Measurements from ENCODE around the gene ARHGEF10L.
"Not testable (repeated sequence)": the region's sequence is repeated elsewhere in the genome, so short reads cannot be mapped to it uniquely, and the experiment has no call there.

ARHGEF10L gene

DNA sequence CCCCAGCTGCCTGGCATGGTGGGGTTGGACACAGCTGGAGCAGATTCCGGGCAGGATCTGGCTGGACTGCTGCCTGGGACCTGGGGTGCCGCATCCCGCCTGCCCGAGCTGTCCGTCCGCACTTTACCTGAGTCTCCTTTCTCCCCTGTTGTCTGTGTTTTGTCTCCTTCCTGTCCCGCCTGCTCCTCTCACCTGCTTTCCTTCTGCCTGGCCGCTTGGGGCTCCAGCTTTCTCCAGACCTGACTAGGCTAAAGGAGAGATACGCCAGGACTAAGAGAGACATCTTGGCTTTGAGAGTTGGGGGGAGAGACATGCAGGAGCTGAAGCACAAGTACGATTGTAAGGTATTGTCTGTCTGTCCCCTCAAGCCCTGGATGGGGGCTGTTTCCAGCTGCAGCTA is 73.3 kb downstream of the ARHGEF10L start:
- no peak for DNase-seq (ENCODE audit: low spot score)

DNA sequence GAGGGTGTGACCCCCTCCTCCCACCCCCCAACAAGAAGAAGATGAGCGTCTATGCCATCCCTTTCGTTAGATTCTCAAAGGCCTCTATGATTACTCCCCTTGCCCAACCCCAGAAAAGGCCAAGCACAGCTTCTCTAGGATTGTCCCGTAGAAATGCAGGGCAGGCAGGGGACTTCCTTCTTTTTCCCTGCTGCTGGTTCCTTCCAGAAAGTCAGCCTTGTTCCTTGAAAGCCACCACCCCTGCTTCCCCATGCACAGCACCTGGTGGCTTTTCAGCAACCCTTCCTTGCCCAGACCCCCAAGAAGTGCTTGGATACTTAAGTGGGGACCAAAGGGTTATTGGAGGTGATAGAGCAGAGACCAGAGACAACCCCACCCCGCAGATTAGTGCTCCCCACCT is 75.1 kb downstream of the ARHGEF10L start:
- no peak for DNase-seq (ENCODE audit: low spot score)

DNA sequence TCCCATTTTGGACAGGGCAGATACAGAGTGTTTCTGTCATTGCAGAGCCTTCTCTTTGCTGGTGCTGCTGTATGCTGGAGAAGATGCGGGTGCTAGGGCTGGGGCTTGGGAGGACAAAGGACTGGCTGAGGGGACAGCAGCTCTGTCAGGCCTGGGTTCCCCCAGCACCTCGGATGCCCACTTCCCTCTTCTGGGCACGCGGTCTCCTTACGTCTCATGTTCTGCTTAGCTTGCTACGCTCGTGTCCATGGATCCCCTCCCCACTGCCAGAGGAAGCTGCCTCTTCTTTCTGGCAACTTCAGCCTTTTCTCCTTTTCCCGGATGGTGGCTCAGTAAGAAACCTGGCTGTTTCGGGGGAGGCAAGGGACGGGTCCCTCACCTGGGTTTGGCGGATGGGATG is 75.7 kb downstream of the ARHGEF10L start:
- no peak for DNase-seq (ENCODE audit: low spot score)

DNA sequence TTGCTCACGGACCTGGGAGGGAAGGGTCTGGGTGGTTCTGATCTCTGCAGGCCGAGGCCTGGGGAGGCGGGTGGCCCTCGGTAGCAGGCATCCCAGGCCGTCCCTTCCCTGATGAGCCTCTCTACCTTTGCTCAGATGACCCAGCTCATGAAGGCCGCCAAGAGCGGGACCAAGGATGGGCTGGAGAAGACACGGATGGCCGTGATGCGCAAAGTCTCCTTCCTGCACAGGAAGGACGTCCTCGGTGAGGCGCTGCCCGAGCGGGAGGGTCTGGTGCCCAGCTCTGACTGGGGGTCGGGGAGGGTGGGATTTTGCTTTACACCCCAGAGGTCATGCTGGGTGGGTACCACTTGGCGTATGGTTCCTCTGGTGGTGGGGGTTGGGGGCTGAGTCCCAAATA is 76.5 kb downstream of the ARHGEF10L start:
- DNase-seq (ENCODE audit: low spot score), result no peak

DNA sequence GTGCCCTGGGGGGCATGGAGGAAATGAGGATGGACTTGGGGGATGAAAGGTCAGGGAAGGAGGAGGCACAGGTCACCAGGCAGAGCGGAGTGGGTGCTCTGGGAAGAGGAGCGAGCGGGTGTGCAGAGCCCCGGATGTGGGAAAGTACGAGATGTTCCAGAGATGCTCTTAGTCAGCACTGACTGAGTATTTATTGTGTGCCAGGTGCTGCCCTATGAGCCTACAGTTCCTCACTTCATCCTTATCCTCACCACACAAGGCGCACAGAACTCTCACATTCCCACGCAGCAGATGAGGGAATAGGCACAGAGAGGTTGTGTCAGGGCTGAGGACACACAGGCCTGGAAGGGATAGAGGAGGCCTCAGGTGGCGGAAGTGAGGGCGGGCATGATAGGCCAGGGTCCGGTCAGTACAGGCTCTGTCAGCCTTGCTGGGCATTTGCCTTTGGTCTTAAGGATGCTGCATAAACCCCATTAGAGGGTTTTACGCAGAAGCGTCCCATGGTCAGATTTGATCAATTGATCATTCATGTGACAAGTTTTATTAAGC is 77.3 kb downstream of the ARHGEF10L start:
- no peak for DNase-seq (ENCODE audit: low spot score)

DNA sequence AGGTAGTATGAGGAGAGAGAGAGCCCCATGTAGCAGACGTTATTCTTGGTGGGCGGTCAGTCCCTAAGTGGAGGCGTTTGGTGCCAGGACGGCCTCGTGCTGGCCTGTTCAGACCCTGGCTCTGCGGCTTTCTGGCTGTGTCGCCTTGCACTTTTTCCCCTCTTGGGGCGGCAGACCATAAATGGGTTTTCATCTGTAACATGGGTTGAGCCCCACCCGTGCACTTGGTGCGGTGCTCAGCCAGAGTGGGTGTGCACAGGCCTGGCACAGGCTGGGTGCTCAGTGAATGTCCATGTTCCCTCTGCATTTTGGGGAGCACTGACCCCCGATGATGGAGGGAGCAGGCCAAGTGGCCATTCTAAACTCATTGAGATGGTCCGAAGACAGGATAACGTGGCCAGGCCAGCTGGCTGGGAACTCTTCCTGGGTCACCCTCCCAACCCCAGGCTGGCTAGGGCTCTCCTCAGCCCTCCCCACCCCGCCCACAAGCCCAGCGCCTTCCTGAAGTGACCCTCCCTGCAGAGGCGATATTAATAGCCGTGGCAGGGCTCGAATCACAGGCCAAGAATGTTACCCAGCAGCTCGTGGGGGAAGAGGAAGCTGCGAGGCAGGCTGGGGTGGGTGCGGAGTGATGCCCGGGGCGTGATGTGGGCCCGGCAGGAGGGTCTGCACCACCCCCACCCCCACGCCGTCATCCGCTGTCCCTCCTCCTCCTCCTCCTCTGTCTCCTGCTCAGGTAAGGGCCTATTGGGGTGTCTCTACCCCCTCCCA is 78.5 kb downstream of the ARHGEF10L start:
- DNase-seq (ENCODE audit: low spot score), result no peak

DNA sequence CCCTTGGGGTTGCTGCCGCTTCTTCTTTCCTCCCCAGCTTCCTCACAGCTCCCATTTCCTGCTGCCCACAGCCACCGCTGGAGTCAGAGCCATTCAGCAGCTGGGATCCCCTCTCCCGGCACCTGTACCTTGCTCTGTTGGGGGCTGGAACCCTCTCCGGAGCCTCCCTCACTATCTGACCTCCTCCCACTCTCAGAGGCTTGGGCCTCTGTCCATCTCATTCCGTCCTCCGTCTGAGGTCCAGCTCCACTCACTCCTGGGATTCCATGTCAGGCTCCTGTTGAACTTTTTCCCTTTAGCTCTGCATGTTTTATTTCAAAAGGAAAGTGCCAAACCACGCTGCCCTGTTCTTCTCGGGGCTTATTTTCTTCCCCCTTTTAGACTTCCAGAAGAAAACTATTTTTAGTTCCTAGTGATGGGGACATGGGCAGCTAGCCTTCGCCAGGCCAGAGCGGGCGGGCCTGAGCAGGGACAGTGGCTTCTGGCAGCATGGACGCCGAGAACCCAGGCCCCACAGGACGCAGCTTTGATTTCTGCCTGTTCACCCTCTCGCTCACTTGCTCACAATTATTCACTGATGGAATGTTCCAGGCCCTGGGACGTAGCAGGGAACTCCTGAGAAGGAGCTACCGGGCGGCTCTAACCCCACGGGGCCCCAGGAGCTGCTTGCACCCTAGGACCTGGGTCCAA is 79.2 kb downstream of the ARHGEF10L start:
- DNase-seq (ENCODE audit: low spot score), result no peak

DNA sequence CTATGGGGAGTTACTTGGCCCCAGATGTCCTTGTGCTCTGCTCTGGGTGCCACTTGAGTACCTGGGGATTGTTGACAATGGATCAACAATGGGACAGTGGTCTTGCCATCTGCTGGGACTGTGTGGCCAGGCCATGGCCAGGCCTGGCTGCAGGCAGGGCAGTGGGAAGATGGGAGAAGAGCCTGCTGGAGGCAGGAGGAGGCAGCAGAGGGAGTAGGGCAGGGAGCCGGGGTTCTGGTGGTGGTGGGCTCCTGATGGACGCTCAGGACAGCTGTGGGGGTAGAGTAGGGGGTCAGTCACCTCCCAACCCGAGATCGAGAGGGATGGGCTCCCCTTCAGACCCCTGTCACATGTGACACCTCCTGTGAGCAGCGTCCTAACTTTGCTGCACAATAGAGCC is 81.0 kb downstream of the ARHGEF10L start:
- no peak for DNase-seq (ENCODE audit: low spot score)

DNA sequence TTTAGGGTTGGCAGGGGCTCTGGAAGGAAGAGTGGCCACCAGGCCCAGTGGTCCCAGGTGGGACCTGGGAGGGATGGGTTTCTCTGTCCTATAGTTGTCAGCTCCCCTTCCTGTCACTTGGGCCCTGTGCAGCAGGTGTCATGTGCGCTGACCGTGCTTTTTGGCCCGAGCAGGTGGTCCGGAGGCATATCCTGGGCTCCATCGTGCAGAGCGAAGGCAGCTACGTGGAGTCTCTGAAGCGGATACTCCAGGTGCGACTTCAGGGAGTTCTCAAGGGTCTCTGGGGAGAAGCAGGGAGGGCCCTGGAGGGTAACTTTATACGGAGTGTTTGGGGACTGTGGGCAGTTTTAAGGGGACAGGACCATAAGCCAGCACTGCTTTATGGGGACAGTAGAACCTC is 82.2 kb downstream of the ARHGEF10L start:
- DNase-seq (ENCODE audit: low spot score), result no peak

DNA sequence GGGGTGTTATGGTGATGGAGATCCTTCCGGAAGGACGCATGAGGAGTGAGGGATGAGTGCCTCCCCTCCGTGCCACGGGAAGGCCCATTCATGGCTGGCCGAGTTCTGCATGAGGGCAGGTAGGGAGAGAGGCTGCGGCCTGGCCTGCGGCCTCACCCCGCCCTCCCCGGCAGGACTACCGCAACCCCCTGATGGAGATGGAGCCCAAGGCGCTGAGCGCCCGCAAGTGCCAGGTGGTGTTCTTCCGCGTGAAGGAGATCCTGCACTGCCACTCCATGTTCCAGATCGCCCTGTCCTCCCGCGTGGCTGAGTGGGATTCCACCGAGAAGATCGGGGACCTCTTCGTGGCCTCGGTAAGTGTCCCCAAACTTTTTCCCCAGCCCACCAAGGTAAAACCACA is 83.3 kb downstream of the ARHGEF10L start:
- DNase-seq (ENCODE audit: low spot score), result no peak

DNA sequence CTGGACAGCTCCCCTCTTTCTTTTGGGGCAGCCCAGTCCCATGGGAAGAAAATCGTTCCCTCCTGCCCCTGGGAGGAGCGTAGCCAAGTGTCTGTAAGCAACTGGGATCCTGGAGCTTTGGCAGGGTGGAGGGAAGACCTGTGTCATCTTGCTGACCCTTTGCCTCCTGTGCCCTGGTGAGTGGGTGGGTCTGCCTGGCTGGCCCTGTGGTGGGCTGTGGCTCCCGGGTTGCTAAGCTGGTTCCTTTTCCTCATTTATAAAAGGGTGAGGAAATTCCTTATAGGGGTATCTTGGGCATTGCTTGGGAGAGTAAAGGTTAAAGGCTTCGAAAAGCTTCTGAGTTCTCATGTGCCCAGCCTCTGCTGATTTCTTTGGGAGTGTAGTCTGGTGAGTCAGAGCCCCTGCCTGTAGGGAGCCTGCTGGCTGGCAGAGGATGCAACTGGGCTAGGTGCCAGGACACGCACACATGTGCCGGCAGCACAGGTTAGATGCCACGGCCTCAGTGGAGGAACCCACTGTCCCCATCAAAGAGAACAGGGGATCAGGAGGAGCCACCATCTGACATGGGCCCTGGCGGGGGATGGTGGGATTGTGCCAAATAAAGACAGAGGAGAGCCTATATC is 85.2 kb downstream of the ARHGEF10L start:
- no peak for DNase-seq (ENCODE audit: low spot score)

DNA sequence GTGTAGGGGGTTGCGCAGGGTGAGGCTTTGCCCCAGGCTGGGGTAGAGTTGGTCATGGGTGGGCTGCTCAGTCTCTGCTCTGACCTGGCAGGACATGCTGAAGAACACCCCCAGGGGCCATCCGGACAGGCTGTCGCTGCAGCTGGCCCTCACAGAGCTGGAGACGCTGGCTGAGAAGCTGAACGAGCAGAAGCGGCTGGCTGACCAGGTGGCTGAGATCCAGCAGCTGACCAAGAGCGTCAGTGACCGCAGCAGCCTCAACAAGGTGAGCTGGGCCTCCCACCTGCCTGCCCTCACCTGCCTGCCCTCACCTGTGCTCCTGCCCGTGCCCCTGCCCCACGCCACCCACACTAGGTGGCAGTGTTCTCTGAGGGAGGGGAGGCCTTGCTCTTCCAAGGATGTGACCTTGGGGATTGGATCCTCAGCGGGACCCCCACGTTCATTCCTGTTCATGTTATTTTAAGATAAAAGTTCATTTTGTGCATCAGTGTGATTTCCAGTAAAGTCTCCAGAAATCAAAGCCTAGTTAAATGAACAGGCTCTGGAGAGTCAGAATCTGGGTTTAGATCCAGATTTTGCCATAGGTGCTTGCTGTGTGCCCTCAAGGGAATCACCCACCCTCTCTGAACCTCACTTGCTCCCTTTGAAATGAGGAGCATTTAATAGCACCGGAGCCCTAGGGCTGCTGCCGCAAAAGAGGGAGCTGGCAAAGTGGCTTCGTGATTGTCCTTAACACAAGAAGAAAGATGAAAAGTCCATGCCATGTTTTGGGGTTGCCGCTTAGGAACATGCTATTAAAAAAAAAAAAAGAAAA is 87.9 kb downstream of the ARHGEF10L start:
- no peak for DNase-seq (ENCODE audit: low spot score)

DNA sequence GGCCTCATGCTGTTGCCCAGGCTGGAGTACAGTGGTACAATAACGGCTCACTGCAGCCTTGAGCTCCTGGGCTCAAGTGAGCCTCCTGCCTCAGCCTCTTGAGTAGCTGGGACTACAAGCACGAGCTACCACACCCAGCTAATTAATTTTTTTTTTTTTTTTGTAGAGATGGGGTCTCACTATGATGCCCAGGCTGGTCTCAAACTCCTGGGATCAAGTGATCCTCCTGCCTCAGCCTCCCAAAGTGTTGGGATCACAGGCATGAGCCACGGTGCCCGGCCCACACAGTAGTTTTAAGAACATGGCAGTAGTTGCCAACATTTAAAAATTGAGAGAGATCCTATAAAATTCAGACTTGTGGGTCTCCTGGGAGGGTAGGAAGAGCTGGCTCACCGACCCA is 89.5 kb downstream of the ARHGEF10L start:
- not testable (repeated sequence) for DNase-seq (ENCODE audit: low spot score)

DNA sequence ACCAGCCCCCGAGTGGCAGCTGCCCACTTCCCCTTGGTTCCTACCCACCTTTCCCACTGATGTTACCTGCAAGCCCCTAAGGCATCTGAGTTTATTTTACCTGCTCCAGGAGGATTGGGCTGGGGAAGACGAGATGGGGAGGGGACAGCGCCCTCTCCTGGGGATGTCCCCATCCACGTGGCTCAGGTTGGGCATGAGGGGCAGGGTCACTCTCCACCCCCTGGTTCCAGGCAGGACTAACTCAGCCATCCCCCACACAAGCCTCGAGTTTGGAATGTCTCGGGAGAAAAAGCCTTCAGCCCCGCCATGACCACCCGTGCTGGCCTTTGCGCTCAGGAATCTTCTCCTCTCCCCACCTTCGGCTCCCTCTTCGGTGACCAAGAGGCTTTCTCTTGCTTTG is 90.0 kb downstream of the ARHGEF10L start:
- no peak for DNase-seq (ENCODE audit: low spot score)

DNA sequence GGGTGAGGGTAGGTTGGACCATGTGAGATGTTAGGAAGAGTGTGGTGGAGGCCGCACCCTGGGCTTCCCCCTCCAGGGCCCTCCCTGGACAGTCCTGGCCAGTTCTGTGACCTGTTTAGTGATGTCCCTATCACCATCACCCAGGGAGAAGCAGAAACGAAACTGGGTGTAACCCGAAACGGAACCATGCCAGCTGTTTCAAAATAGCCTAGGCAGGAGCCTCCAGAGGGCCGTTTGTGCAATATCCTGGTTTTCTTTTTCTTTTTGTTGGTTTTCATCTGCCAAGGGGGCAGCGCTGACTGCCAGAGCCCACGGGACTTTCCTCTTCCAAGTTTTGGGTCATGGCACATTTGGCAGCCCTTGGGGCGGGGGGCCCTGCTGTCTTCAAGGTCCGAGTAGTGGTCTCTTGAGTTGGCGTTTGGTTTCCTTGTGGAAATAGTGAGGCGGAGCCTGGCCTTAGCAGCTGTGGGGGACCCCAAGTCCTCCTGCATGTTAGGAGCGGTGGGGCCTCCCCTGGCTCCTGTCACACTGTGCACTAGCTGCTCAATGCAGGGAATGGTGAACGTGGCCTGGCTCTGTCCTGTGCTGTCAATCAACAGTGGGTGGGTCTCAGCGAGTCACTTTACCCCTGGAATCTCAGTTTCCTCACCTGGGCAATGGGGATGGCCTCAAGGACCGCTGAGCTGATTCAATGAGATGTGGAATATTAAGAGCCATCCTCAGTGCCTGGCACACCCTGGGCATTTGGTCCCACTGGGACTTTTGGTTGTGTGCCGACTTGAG is 90.7 kb downstream of the ARHGEF10L start:
- DNase-seq (ENCODE audit: low spot score), result no peak

DNA sequence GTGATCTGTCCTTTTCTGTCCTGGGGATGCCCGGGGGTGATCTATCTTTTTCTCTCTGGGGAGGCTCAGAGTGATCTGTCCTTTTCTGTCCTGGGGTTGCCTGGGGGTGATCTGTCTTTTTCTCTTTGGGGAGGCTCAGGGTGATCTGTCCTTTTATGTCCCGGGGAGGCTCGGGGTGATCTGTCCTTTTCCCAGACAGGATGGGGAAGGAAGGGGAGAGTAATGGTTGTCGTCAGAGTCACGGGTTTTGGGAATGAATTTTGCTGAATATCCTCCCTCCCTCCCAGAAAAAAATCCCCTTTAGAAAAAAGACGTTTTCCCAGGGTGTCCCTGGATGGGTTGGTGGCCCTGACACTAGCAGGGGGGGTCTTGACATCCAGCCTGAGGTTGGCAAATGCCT is 91.5 kb downstream of the ARHGEF10L start:
- no peak for DNase-seq (ENCODE audit: low spot score)

DNA sequence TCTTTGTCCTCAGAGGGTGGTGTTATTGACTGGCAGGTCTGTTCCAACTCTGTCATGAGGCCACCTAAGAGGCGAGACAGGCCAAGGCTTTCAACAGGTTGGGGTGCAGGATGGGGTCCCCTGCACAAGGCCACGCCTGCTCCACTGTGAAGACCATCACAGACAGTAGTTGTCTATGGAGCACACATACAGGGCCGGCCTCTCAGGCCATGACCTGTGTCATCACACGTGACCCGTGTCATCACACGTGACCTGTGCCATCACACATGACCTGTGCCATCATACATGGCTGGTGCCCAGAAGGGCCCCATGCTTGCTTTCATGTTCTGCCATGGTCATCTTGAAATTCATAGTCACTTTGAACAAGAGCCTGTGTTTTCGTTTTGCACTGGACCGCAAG is 91.9 kb downstream of the ARHGEF10L start:
- DNase-seq (ENCODE audit: low spot score), result no peak

DNA sequence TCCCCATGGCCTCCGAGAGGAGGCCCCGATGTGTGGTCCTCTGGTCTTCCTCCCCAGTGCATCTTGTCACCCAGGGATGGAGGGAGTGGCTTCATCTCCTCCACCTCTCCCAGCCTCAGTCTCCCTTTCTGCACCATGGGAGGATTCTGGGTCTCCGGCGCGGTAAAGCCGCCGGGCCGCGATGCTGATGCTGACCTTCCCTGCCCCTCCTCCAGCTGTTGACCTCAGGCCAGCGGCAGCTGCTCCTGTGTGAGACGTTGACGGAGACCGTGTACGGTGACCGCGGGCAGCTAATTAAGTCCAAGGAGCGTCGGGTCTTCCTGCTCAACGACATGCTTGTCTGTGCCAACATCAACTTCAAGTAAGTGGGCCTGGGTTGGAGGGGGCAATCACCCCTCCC is 92.6 kb downstream of the ARHGEF10L start:
- no peak for DNase-seq (ENCODE audit: low spot score)

DNA sequence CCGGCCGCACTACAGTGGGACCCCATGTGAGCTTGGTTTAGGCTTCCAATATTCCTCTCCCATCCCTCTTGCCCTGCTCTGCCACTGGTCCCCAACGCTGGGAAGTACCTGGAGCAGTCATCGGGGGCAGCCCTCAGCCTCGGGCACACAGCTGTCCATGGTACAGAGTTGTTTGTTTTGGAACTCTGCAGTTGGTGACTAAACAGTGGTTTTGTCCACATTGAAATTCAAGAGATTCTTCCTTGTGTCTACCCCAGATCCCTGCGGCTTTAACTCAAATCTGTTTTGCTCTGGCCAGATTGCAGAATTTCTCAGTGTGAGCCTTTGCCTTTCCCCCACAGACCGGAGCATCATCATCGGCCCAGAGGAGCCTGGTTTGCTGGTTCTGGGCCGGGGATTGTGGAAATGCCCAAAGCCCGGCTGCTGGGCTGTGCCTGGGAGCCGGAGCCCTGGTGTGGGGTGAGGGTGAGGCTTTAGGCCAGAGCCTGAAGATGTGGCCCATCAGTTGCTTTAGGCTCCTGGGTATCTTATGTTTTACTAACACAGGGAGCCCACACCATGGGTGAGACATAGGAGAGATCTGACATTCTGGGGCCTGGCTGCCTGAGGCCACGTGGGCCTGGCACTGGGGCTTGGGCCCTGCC is 93.2 kb downstream of the ARHGEF10L start:
- DNase-seq (ENCODE audit: low spot score), result no peak

DNA sequence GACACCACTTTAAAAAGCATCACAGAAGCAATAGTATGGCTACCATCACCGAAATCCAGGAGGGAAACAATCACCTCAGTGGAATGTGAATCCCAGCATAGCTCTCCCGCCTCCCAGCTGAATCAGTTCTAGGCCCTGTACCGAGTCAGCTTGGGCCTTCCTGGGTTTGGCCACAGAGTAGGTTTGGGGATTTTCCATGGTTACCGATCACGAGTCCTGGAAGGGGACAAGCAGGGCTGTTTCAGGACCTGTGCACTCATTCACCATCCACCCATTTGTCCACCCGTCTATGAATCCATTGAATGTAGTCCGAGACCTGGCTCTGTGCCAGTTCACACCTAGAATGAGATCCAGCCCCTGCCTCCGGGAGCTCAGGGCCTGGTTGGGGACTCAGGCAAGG is 94.2 kb downstream of the ARHGEF10L start:
- DNase-seq (ENCODE audit: low spot score), result no peak

DNA sequence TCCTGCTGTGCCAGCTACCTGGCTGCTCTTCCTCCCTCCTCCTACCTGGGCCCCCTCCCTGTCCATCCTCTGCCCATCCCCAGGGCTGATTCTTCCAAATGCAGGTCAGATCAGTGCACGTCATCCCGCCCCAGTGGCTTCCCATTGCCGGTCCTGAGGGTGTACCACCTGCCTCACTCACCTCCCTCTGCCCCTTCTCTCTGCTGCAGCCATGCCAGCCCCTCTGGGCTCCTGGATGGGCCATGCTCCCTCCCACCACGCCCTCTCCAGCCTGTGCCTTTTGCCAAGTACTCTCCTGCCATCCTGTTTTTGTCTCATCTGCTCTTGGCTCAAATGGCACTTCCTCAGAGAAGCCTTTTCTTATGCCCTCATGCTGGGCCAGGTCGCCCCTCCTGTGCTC is 95.8 kb downstream of the ARHGEF10L start:
- DNase-seq (ENCODE audit: low spot score), result no peak
